HEK293T (cell line): ENCODE measurements around the gene SLC41A3.

ENCODE experiments used
- ARNT ChIP-seq: fragments of 450-650 bp; IDR thresholded peaks from 2 replicates; pipeline ENCODE4 v1.6.1; 2017; ENCODE audit warnings: mild to moderate bottlenecking
- ELF4 ChIP-seq: fragments of 450-650 bp; IDR thresholded peaks from 2 replicates; pipeline ENCODE4 v1.6.1; 2017; ENCODE audit warnings: antibody characterized with exemption
- SP1 ChIP-seq: fragments of 450-650 bp; IDR thresholded peaks from 2 replicates; pipeline ENCODE4 v1.6.1; 2017
- SUZ12 ChIP-seq: fragments of 450-650 bp; IDR thresholded peaks from 2 replicates; pipeline ENCODE4 v1.6.1; 2016; ENCODE audit warnings: mild to moderate bottlenecking
- TF ChIP-seq, protein P1 (sequence below): fragments of 450-650 bp; IDR thresholded peaks from 2 replicates; pipeline ENCODE4 v1.6.1; 2016

DNA sequence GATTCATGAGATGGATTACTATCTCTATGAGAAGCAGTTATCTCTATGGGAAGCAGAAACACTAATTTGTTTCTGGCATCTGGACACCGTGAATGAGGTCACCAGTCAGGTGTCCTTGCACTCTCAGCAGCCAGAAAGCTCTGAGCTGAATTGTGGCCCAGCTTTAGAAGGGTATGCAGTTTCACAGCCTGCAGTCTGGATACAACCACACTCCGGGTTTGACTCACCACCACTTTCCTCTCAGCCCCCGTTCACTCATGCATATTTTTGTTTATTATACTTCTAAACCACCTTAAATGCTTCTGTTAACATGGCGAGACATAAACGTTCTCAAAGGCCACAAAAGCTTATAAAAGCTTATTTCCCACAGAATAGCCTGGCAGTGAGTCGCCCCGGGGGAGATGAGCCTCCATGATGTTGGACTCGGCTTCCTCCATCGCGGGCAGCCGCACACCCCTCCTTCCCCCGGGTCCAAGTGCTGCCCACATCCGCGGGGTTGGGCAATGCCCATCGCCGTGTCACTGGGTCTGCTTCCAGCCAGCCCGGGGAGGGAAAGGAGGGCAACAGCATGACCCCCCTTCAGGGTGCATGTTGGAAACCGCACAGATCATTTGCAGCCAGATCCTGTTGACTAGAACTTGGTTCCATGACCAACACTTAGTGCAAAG lies 16.8 kb upstream of the SLC41A3 start:
- TF ChIP-seq ELF4, result no peak
- TF ChIP-seq SP1, result no peak
- no peak for TF ChIP-seq SUZ12
- TF ChIP-seq, protein P1, sequence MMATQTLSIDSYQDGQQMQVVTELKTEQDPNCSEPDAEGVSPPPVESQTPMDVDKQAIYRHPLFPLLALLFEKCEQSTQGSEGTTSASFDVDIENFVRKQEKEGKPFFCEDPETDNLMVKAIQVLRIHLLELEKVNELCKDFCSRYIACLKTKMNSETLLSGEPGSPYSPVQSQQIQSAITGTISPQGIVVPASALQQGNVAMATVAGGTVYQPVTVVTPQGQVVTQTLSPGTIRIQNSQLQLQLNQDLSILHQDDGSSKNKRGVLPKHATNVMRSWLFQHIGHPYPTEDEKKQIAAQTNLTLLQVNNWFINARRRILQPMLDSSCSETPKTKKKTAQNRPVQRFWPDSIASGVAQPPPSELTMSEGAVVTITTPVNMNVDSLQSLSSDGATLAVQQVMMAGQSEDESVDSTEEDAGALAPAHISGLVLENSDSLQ, result no peak
- no peak for TF ChIP-seq ARNT
